GM12864 (cell line): ENCODE data around the gene HPDL.

ENCODE experiments used
- DNase-seq: peaks from one replicate; pipeline ENCODE4 v3.0.0-alpha.2; 2011; ENCODE audit warnings: low read depth
- H3K4me3 ChIP-seq: 2 replicates; pipeline ENCODE4 v1.5.1; 2011; ENCODE audit warnings: mild to moderate bottlenecking, low read depth, low read length, control low read depth
- TF ChIP-seq, protein P1 (sequence below): IDR thresholded peaks from 2 replicates; pipeline ENCODE4 v1.5.1; 2011; ENCODE audit warnings: low read depth, mild to moderate bottlenecking, moderate library complexity, low read length, control low read depth, inconsistent platforms; ENCODE audit errors: missing control alignments

HPDL gene

DNA sequence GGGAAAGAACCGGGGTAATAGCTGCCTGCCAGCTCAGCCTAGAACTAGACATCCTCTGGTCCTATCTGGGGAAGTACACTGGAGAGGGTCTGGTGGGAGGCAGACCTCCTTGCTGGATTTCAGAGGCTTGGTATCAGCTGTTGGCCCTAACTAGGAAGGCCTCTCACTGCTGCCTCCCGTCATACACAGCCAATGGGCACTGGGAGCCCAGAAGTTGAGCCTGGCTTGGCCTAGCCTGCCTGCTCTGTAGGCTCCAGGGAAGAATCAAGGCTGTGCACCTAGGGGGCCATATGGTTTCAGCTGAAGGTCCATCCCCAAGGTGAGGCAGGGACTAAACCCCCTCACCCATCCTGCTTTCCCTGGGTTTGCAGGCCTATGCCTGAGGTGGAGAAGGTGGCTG is 17.8 kb downstream of the HPDL start:
- no peak overlapping the region for H3K4me3 ChIP-seq
- TF ChIP-seq, protein P1, sequence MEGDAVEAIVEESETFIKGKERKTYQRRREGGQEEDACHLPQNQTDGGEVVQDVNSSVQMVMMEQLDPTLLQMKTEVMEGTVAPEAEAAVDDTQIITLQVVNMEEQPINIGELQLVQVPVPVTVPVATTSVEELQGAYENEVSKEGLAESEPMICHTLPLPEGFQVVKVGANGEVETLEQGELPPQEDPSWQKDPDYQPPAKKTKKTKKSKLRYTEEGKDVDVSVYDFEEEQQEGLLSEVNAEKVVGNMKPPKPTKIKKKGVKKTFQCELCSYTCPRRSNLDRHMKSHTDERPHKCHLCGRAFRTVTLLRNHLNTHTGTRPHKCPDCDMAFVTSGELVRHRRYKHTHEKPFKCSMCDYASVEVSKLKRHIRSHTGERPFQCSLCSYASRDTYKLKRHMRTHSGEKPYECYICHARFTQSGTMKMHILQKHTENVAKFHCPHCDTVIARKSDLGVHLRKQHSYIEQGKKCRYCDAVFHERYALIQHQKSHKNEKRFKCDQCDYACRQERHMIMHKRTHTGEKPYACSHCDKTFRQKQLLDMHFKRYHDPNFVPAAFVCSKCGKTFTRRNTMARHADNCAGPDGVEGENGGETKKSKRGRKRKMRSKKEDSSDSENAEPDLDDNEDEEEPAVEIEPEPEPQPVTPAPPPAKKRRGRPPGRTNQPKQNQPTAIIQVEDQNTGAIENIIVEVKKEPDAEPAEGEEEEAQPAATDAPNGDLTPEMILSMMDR = no peak

DNA sequence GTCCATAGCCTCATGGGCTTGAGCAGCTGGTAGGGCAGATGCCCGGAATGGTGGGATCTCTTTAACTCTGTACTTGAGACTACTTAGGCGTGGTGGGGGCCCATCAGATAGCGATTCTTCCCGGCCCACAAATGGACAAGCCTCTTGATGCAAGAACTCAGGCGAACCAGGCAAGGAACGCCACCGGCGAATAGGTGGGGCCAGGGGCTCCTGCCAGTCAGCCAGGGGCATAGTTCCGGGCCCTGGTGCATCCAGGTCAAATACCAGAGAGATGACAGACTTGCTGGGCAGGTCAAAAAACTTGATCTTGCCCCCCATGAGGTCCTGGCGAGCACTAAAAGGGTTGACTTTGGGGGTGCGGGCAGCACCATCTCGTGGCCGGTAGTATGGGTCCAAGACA is 18.3 kb downstream of the HPDL start:
- no peak for DNase-seq
- TF ChIP-seq, protein P1 = no peak
- H3K4me3 ChIP-seq = no peak overlapping the region

More for the DNA sequence above, 17.8 kb downstream of the HPDL start:
- DNase-seq = no peak

DNA sequence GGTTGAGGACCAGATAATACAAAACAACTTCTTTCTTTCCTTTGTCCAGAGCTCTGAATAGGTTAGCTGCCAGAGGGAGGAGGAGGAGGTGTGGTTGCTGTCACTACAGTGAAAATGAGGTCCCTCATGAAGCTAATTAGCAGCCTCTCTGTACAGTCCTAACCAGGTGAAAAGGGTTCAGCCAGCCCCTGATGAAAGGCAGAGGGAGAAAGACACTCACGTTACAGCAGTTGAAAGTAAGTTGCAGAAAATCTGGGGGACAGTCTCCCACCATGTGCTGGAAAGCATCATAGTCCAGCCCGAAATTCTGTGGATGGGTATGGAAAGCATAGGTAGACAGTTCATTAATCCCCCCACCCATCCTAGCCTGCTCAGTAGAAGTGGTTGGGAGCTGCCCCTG is 19.8 kb downstream of the HPDL start:
- no peak overlapping the region for H3K4me3 ChIP-seq
- TF ChIP-seq, protein P1 = no peak
- DNase-seq = no peak

DNA sequence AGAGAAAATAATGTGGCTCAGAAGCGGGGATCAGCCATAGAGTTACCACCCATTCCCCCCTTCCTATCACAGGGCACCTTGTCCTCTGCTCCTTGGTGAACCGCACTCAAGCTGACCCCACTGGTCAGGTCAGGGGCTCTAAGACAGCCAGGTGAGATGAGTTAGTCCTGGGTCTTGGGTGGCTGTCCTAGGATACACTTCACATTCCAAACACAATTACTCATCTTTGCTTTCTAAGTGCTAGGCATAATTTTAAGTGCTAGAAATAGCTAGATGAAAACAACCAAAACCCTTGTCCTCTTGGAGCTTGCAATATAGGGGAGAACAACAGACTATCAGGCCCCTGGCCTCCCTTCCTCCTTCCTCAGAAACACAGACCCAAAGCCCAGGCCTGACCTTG is 21.3 kb downstream of the HPDL start:
- no peak for DNase-seq
- H3K4me3 ChIP-seq = no peak overlapping the region
- TF ChIP-seq, protein P1 = no peak

DNA sequence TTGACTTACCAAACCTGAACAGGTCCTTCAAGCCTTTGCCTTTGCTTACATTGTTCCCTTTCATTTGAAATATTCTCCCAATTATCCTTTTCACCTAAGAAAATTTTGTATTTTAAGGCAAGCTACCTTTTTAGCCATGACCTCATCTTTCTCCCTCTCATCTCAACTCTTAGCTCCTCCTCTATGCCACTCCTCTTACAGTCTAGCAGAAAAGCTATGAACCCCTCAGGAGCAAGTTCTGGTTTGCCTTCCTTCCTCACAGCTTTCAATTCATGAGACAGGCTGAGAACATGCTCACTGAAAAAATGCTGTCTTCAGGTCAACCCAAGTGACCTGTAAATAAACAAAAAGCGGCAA is 21.9 kb downstream of the HPDL start:
- TF ChIP-seq, protein P1 = no peak
- H3K4me3 ChIP-seq = no peak overlapping the region
- DNase-seq = no peak

DNA sequence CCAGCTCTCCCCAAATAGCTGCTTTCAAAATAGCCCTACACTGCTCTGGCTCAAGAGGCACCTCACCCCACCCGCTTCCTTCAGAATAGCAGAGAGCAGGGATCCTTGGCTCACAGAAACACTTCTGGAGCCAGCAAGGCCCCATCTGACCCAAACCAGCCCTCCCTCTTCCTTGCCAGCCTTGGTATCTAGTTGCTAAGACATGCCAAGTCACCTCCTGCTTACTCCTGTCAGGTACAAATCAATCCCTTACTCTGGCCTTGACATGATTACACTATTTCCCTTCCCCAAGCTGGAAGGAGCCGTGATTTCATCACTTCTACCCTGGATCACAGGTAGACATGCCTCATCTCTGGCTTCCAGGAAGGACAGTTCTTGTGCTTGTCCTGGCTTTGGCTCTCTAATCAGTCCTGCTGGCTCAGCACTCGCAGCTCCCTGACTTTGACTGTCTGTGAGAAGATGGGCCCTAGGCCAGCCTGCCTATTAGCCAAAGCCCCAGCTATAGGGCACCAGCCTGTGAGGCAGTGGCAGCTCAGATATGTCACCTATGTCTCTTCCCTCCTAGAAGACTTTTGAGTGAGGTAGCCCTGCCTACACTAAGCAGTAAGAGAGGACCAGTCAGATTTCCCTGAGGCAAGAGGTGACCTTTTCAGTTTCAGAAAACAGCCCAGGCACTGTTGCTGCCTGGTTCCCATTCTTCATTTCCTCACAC is 22.4 kb downstream of the HPDL start:
- DNase-seq = no peak
- no peak overlapping the region for H3K4me3 ChIP-seq
- TF ChIP-seq, protein P1 = no peak

DNA sequence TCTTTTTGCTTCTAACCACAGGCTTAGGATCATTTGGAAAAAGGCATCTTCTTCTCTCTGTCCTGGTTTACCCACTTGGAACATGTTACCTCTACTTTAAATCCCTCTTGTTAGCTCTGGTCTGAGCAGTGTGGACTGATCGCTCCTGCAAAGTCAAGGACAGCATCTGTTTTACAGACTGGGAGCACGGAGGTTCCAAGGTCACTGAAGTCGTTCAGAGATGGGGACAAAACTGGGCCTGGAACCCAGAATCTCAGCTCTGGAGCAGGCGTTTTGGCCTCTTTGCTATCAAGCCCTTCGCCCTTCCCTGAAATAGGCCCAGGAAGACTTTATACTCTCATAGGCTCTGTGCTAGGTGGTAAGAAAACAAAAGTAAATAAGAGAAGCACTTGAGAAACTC is 24.8 kb downstream of the HPDL start:
- H3K4me3 ChIP-seq = no peak overlapping the region
- TF ChIP-seq, protein P1 = no peak
- DNase-seq = no peak
